T-cell (primary cell): Measurements from ENCODE around the gene ZDHHC5. TPM values are rescaled to one million over a fixed set of nuclear protein-coding genes. Genes with fewer than 3 reads are reported as not detected.
"Not testable (repeated sequence)": the region's sequence is repeated elsewhere in the genome, so short reads cannot be mapped to it uniquely, and the experiment has no call there.

Source experiments
- ATAC-seq, 4 experiments: fragments of 200-7000 bp in 3 of 4; fragments of 150-1000 bp in 1 of 4; cut with Tn5 transposase; replicated peaks in 1 of 4; 1 replicate in 3 of 4; 2 replicates in 1 of 4; pipeline ENCODE4 v1.10.0; 2021; ENCODE audit warnings: moderate library complexity in 3 of 4, mild to moderate bottlenecking in 2 of 4, moderate number of reproducible peaks in 1 of 4
- CTCF ChIA-PET, 2 donors: fragments of 300-600 bp; sonication (Branson Sonifier 250); formaldehyde crosslinking; loops; one replicate each; lab custom pipeline; 2022; ENCODE audit warnings: antibody characterized with exemption in 2 of 2; lab: Charles Lee
- POLR2A ChIA-PET, 2 donors: fragments of 300-600 bp; sonication (Branson Sonifier 250); formaldehyde crosslinking; loops; one replicate each; lab custom pipeline; 2022; ENCODE audit warnings: antibody characterized with exemption in 2 of 2; lab: Charles Lee
- DNase-seq, 35 experiments: peaks; one replicate each; pipeline versions ENCODE4 v3.0.0 to v3.0.0-alpha.2; 2013 to 2023
- H3K27ac ChIP-seq: one replicate; pipeline ENCODE4 v1.5.1; 2013; ENCODE audit warnings: low read length
- H3K27me3 ChIP-seq, 2 experiments: replicated peaks in 1 of 2; 1 replicate in 1 of 2; 2 replicates in 1 of 2; pipeline versions ENCODE4 v1.6.1 to v1.7.0; 2013; ENCODE audit warnings: low read length in 1 of 2, mixed read lengths in 1 of 2; ENCODE audit not compliant: control insufficient read depth in 2 of 2, insufficient read depth in 2 of 2; ENCODE audit errors: extremely low read depth in 1 of 2
- H3K36me3 ChIP-seq, 2 donors: 1 replicate in 1 of 2; 2 replicates in 1 of 2; pipeline versions ENCODE4 v1.6.1 to v1.7.0; 2013; ENCODE audit warnings: low read length in 1 of 2; ENCODE audit not compliant: control insufficient read depth in 2 of 2, insufficient read depth in 1 of 2; ENCODE audit errors: extremely low read depth in 1 of 2
- H3K4me1 ChIP-seq, 2 experiments: 1 replicate in 1 of 2; 2 replicates in 1 of 2; pipeline versions ENCODE4 v1.6.1 to v1.7.0; 2013; ENCODE audit warnings: low read length in 2 of 2, mixed read lengths in 1 of 2; ENCODE audit not compliant: insufficient read depth in 2 of 2, control insufficient read depth in 1 of 2; ENCODE audit errors: extremely low read depth in 1 of 2
- H3K4me3 ChIP-seq, 2 donors: 1 replicate in 1 of 2; 2 replicates in 1 of 2; pipeline versions ENCODE4 v1.5.1 to v1.7.0; 2013; ENCODE audit warnings: mild to moderate bottlenecking in 2 of 2, low read length in 1 of 2, moderate library complexity in 1 of 2; ENCODE audit not compliant: control insufficient read depth in 1 of 2; ENCODE audit errors: extremely low read depth in 1 of 2
- H3K9me3 ChIP-seq: 2 replicates; pipeline ENCODE4 v1.7.0; 2013
- H3K27ac Mint-ChIP-seq, 2 donors: one replicate each; pipeline ENCODE4 v1.8.0; 2020 to 2021; ENCODE audit warnings: mild to moderate bottlenecking in 2 of 2, mixed read lengths in 2 of 2
- H3K27me3 Mint-ChIP-seq, 2 donors: one replicate each; pipeline ENCODE4 v1.8.0; 2021 to 2022; ENCODE audit warnings: mixed read lengths in 2 of 2
- H3K36me3 Mint-ChIP-seq: one replicate; pipeline ENCODE4 v1.8.0; 2021; ENCODE audit warnings: mixed read lengths
- H3K4me1 Mint-ChIP-seq, 3 donors: one replicate each; pipeline ENCODE4 v1.8.0; 2020 to 2022; ENCODE audit warnings: mixed read lengths in 3 of 3, mild to moderate bottlenecking in 1 of 3
- H3K4me3 Mint-ChIP-seq, 3 donors: one replicate each; pipeline ENCODE4 v1.8.0; 2020 to 2022; ENCODE audit warnings: mild to moderate bottlenecking in 3 of 3, mixed read lengths in 3 of 3, moderate library complexity in 3 of 3
- H3K9me3 Mint-ChIP-seq, 3 donors: one replicate each; pipeline ENCODE4 v1.8.0; 2020 to 2022; ENCODE audit warnings: mixed read lengths in 3 of 3
- WGBS: methylation state at CpG from one replicate; pipeline ENCODE4 v1.1.5; 2013; ENCODE audit warnings: missing lambda C conversion rate; ENCODE audit not compliant: insufficient coverage; 5-methylcytosine and 5-hydroxymethylcytosine counted together
- total RNA-seq, 35 experiments: library from RNA in 6 of 35; stranded (reverse) in 6 of 35; fragments of 120-200 nt in 1 of 35; gene quantifications; one replicate each; pipeline versions ENCODE4 v1.2.1 to v1.2.4 and lab custom pipeline; 2013 to 2026

Gene ZDHHC5
- total RNA-seq, 5 donors from 2014 or later (not counting 1 experiment from before 2014, with no cell fraction given) = 57.3 to 67.2 (median 60.7) TPM

DNA sequence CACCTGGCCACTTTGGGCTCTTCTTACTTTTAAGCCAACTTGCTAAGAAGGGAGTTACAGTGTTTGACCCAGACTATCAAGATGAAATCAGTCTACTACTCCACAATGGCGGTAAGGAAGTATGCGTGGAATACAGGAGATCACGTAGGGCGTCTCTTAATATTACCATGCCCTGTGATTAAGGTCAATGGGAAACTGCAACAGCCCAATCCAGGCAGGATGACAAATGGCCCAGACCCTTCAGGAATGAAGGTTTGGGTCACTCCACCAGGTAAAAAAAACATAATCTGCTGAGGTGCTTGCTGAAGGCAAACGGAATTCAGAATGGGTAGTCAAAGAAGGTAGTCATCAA lies 17.2 kb upstream of the ZDHHC5 start:
- H3K27ac Mint-ChIP-seq = no peak overlapping the region
- DNase-seq (no peak), ATAC-seq (no peak)
- H3K27me3 Mint-ChIP-seq = peaks cover 28 to 37% of the 10 kb centered on the region in 2 donors
- Histone ChIP-seq H3K36me3 (no peaks in the 10 kb centered on the region), H3K4me1 (peaks cover 28 to 43% of the 10 kb centered on the region in 2 experiments), H3K9me3 (no peaks in the 10 kb centered on the region), H3K27ac (no peak overlapping the region), H3K27me3 (peaks cover 9 to 42% of the 10 kb centered on the region in 2 experiments), H3K4me3 (no peak overlapping the region)
- ChIA-PET POLR2A (no interaction called here), CTCF (no interaction called here)
- no peaks in the 10 kb centered on the region for H3K36me3 Mint-ChIP-seq
- no peaks in the 10 kb centered on the region for H3K9me3 Mint-ChIP-seq
- WGBS = 97% methylated on average over 4 of the region's 5 CpGs
- H3K4me1 Mint-ChIP-seq = peaks cover 47 to 64% (median 51%) of the 10 kb centered on the region in 3 donors
- peak overlapping the region in 1 of 3 donors; percentile 17 for H3K4me3 Mint-ChIP-seq

DNA sequence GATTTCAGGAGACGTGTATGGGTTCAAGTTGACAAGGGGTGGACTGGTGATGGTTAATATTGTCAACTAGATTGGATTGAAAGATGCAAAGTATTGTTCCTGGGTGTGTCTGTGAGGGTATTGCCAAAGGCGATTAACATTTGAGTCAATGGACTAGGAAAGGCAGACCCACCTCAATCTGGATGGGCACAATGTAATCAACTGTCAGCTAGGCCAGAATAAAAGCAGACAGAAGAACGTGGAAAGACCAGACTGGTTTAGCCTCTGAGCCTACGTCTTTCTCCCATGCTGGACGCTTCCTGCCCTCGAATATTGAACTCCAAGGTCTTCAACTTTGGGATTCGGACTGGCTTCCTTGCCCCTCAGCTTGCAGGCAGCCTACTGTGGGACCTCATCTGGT lies 16.5 kb upstream of the ZDHHC5 start:
- Mint-ChIP-seq H3K27ac (peak overlapping the region in 1 of 2 donors; percentile 24), H3K36me3 (no peaks in the 10 kb centered on the region), H3K9me3 (no peaks in the 10 kb centered on the region), H3K4me1 (peaks cover 46 to 58% (median 47%) of the 10 kb centered on the region in 3 donors), H3K27me3 (peaks cover 21 to 30% of the 10 kb centered on the region in 2 donors), H3K4me3 (no peak overlapping the region)
- DNase-seq = no peak
- Histone ChIP-seq H3K4me1 (peaks cover 26 to 39% of the 10 kb centered on the region in 2 experiments), H3K27me3 (peaks cover 9 to 35% of the 10 kb centered on the region in 2 experiments), H3K36me3 (no peaks in the 10 kb centered on the region), H3K4me3 (no peak overlapping the region), H3K27ac (no peak overlapping the region), H3K9me3 (no peaks in the 10 kb centered on the region)
- ATAC-seq = no peak
- CTCF ChIA-PET = interaction anchor here (1.0 to 1.3 kb wide), 3 partner anchors 10 to 61 kb away, joined by 3 to 6 read pairs (median 5); partner anchors contain the start of gene MED19 (in 1 of the 2)
- POLR2A ChIA-PET = interaction anchor here in 1 of 2 donors (0.6 kb wide), 1 partner anchor 42 kb away, joined by 5 read pairs; no protein-coding TSS in a partner anchor
- WGBS = 86% methylated on average over 7 of the region's 7 CpGs

DNA sequence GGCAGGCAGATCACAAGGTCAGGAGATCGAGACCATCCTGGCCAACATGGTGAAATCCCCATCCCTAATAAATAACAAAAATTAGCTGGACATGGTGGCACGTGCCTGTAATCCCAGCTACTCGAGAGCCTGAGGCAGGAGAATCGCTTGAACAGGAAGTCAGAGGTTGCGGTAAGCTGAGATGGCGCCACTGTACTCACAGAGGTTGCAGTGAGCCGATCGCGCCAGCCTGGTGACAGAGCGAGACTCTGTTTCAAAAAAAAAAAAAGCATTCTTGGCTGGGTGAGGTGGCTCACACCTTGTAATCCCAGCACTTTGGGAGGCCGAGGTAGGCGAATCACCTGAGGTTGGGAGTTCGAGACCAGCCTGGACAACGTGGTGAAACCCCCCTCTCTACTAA lies 15.7 kb upstream of the ZDHHC5 start:
- H3K27ac ChIP-seq, H3K36me3 Mint-ChIP-seq, H3K9me3 Mint-ChIP-seq, POLR2A ChIA-PET, H3K9me3 ChIP-seq, ATAC-seq, H3K36me3 ChIP-seq: not testable (repeated sequence)
- Histone ChIP-seq H3K27me3 (peaks cover 9 to 27% of the 10 kb centered on the region in 2 experiments), H3K4me3 (peak overlapping the region in 1 of 2 donors; percentile 14), H3K4me1 (peaks cover 21 to 39% of the 10 kb centered on the region in 2 experiments)
- CTCF ChIA-PET = interaction anchor here (1.0 to 1.3 kb wide), 4 partner anchors 11 to 307 kb away, joined by 3 to 6 read pairs (median 4); partner anchors contain the start of gene MED19 (in 1 of the 2)
- Mint-ChIP-seq H3K27me3 (peaks cover 13 to 22% of the 10 kb centered on the region in 2 donors), H3K4me1 (peaks cover 46 to 57% (median 47%) of the 10 kb centered on the region in 3 donors), H3K4me3 (peak overlapping the region; percentile 59 to 64 (median 63)), H3K27ac (peak overlapping the region; percentile 39 to 55)
- peak in 16 of 35 experiments; percentile 25 to 53 (median 38) for DNase-seq
- 83% methylated on average over 7 of the region's 14 CpGs for WGBS

DNA sequence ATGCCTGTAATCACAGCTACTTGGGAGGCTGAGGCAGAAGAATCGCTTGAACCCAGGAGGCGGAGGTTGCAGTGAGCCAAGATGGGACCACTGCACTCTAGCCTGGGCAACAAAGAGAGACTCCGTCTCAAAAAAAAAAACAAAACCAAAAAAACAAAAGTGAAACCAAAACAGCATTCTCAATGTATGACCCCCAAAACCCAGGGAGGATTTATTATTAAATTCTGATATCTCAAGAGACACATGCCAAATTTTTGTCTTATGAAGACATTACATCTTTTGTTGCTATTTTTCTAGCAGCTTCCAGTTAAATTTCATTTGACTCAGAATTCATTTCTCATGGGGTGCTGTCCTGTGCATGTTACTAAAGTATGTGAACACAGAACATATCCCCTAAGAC lies 15.3 kb upstream of the ZDHHC5 start:
- no CpG with 5 or more reads among the region's 3 CpGs for WGBS
- no peaks in the 10 kb centered on the region for H3K9me3 Mint-ChIP-seq
- Histone ChIP-seq H3K4me3 (peak overlapping the region in 1 of 2 donors; percentile 14), H3K9me3 (no peaks in the 10 kb centered on the region), H3K27ac (no peak overlapping the region), H3K4me1 (peaks cover 20 to 38% of the 10 kb centered on the region in 2 experiments), H3K27me3 (peaks cover 9 to 22% of the 10 kb centered on the region in 2 experiments), H3K36me3 (no peaks in the 10 kb centered on the region)
- H3K27ac Mint-ChIP-seq = peak overlapping the region; percentile 39 to 55
- no peak for DNase-seq
- peaks cover 9 to 18% of the 10 kb centered on the region in 2 donors for H3K27me3 Mint-ChIP-seq
- ChIA-PET CTCF (interaction anchor here in 1 of 2 donors (1.0 to 1.9 kb wide), 3 partner anchors 9 to 307 kb away, joined by 3 to 6 read pairs (median 5); no protein-coding TSS in a partner anchor), POLR2A (no interaction called here)
- no peaks in the 10 kb centered on the region for H3K36me3 Mint-ChIP-seq
- peaks cover 45 to 57% (median 47%) of the 10 kb centered on the region in 3 donors for H3K4me1 Mint-ChIP-seq
- ATAC-seq = no peak
- H3K4me3 Mint-ChIP-seq = peak overlapping the region; percentile 59 to 64 (median 63)

DNA sequence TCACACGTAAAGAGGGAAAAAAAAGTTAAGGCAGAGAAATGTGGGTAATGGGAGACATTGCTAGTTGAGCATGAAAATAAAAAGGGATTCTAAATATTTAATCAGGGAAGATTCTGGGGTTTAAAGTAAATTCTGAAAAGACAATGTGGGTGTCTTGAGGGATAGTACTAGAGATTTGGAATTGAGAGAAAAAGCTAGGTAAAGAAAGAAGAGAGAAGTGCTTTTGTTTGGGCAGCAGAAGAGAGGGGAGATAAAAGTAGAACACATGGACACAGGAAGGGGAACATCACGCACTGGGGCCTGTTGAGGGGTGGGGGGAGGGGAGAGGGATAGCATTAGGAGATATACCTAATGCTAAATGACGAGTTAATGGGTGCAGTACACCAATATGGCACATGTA lies 14.8 kb upstream of the ZDHHC5 start:
- peaks cover 19 to 37% of the 10 kb centered on the region in 2 experiments for H3K4me1 ChIP-seq
- Mint-ChIP-seq H3K9me3 (no peaks in the 10 kb centered on the region), H3K27me3 (peaks cover 4 to 13% of the 10 kb centered on the region in 2 donors), H3K4me1 (peaks cover 45 to 55% (median 46%) of the 10 kb centered on the region in 3 donors), H3K27ac (peak overlapping the region; percentile 9 to 44), H3K36me3 (peaks cover under 1% of the 10 kb centered on the region), H3K4me3 (peak overlapping the region in 1 of 3 donors; percentile 64)
- no peak overlapping the region for H3K4me3 ChIP-seq
- no peaks in the 10 kb centered on the region for H3K9me3 ChIP-seq
- CTCF ChIA-PET = interaction anchor here in 1 of 2 donors (1.9 to 2.5 kb wide), 2 partner anchors 9 to 12 kb away, joined by 6 read pairs; no protein-coding TSS in a partner anchor
- peaks cover 7 to 17% of the 10 kb centered on the region in 2 experiments for H3K27me3 ChIP-seq
- no peak overlapping the region for H3K27ac ChIP-seq
- 83% methylated on average over 2 of the region's 3 CpGs for WGBS
- POLR2A ChIA-PET = no interaction called here
- no peak for ATAC-seq
- no peak for DNase-seq
- no peaks in the 10 kb centered on the region for H3K36me3 ChIP-seq

DNA sequence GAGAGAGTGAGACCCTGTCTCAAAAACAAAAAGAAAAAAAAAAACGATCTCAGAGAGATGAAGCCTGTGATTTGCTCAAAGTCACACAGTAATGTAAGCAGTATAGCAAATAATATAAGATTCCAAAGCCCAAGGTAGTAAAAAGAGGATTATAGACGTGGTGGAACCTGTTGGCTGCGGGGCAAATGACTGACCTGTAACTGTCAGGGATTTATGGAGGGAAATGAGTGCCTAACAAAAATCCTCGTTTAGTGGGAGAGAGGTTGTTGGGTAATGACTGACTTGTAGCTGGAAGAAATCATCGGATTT lies 11.1 kb upstream of the ZDHHC5 start:
- no peak for DNase-seq
- Mint-ChIP-seq H3K27ac (peak overlapping the region; percentile 95 to 97), H3K4me1 (peaks cover 34 to 45% (median 45%) of the 10 kb centered on the region in 3 donors), H3K4me3 (peak overlapping the region; percentile 63 to 99 (median 87)), H3K36me3 (peaks cover 22% of the 10 kb centered on the region), H3K27me3 (no peaks in the 10 kb centered on the region), H3K9me3 (no peaks in the 10 kb centered on the region)
- Histone ChIP-seq H3K4me1 (peaks cover 5 to 32% of the 10 kb centered on the region in 2 experiments), H3K36me3 (peaks cover 5 to 25% of the 10 kb centered on the region in 2 donors), H3K4me3 (peak overlapping the region in 1 of 2 donors; percentile 70), H3K27ac (peak overlapping the region; percentile 90), H3K27me3 (no peaks in the 10 kb centered on the region), H3K9me3 (no peaks in the 10 kb centered on the region)
- CTCF ChIA-PET = interaction anchor here (0.9 to 2.4 kb wide), 3 partner anchors 12 to 89 kb away, joined by 3 to 16 read pairs (median 8); partner anchors contain the start of gene UBE2L6 (in 1 of the 2)
- 27% methylated on average over 3 of the region's 5 CpGs for WGBS
- no peak for ATAC-seq
- POLR2A ChIA-PET = interaction anchor here in 1 of 2 donors (0.5 to 0.7 kb wide), 3 partner anchors 52 to 113 kb away, joined by 3 to 7 read pairs (median 3); partner anchors contain the start of gene UBE2L6
